Nephron (organoid): Measurements from ENCODE around the gene PPIF.

Experiments used
- H3K27ac Mint-ChIP-seq, 3 experiments: 2 replicates each; pipeline ENCODE4 v1.8.0; 2020; ENCODE audit warnings: mixed read lengths in 3 of 3, mild to moderate bottlenecking in 2 of 3, moderate library complexity in 1 of 3
- H3K27me3 Mint-ChIP-seq: 2 replicates; pipeline ENCODE4 v1.8.0; 2021; ENCODE audit warnings: low read depth, mild to moderate bottlenecking, moderate library complexity, mixed read lengths
- H3K36me3 Mint-ChIP-seq: 2 replicates; pipeline ENCODE4 v1.8.0; 2020; ENCODE audit warnings: low read depth, mixed read lengths
- H3K4me1 Mint-ChIP-seq: 2 replicates; pipeline ENCODE4 v1.8.0; 2020; ENCODE audit warnings: mixed read lengths
- H3K4me3 Mint-ChIP-seq, 3 experiments: 2 replicates each; pipeline ENCODE4 v1.8.0; 2020; ENCODE audit warnings: mild to moderate bottlenecking in 3 of 3, mixed read lengths in 3 of 3, moderate library complexity in 2 of 3
- H3K9me3 Mint-ChIP-seq: 2 replicates; pipeline ENCODE4 v1.8.0; 2020; ENCODE audit warnings: mixed read lengths
- TF ChIP-seq, protein P1 (sequence below), 3 experiments: fragments of 200-600 bp; sonication (generic); IDR thresholded peaks; one replicate each; pipeline ENCODE4 v1.5.0; 2021; ENCODE audit warnings: antibody characterized with exemption in 3 of 3; ENCODE audit not compliant: unreplicated experiment in 3 of 3

Gene PPIF

DNA sequence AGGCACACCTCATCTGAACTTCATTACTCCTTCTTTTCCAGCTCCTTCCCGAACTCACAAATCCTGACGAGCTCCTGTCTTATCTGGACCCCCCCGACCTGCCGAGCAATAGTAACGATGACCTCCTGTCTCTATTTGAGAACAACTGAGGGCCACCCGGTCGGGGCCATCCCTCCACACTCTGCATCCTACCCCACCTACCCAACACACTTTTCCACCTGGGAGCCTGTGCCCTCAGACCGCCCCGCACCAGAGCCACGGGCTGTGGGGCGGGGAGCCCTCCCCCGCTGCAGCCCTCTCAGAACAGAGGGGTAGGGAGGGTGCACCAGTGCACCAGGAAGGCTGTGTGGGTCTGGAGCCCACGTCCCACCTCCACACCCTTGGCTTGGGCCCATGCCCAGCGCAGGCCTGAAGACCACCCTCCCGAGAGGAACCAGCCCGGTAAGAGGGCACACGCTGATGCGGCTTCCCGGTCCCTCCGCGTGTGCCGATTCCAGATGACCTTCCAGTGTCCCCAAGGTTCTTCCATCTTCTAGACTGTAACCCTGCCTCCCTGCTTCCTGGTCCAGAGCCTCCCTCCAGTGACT, 34.6 kb upstream of the PPIF start:
- Mint-ChIP-seq H3K36me3 (peaks cover 42% of the 10 kb centered on the region), H3K27me3 (no peaks in the 10 kb centered on the region), H3K27ac (no peak overlapping the region), H3K4me1 (peaks cover 4% of the 10 kb centered on the region), H3K9me3 (no peaks in the 10 kb centered on the region), H3K4me3 (no peak overlapping the region)
- TF ChIP-seq, protein P1, sequence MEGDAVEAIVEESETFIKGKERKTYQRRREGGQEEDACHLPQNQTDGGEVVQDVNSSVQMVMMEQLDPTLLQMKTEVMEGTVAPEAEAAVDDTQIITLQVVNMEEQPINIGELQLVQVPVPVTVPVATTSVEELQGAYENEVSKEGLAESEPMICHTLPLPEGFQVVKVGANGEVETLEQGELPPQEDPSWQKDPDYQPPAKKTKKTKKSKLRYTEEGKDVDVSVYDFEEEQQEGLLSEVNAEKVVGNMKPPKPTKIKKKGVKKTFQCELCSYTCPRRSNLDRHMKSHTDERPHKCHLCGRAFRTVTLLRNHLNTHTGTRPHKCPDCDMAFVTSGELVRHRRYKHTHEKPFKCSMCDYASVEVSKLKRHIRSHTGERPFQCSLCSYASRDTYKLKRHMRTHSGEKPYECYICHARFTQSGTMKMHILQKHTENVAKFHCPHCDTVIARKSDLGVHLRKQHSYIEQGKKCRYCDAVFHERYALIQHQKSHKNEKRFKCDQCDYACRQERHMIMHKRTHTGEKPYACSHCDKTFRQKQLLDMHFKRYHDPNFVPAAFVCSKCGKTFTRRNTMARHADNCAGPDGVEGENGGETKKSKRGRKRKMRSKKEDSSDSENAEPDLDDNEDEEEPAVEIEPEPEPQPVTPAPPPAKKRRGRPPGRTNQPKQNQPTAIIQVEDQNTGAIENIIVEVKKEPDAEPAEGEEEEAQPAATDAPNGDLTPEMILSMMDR (IDR thresholded peaks at IDR 0.05; ENCODE audit: unreplicated experiment in 3 of 3), result no peak

GRCh38 chr10:79313320-79313719, 33.9 kb upstream of the PPIF start:
- Mint-ChIP-seq H3K4me3 (no peak overlapping the region), H3K27ac (no peak overlapping the region), H3K27me3 (no peaks in the 10 kb centered on the region), H3K4me1 (peaks cover 10% of the 10 kb centered on the region), H3K36me3 (peaks cover 36% of the 10 kb centered on the region), H3K9me3 (no peaks in the 10 kb centered on the region)
- TF ChIP-seq, protein P1 (IDR thresholded peaks at IDR 0.05; ENCODE audit: unreplicated experiment in 3 of 3), result no peak

DNA sequence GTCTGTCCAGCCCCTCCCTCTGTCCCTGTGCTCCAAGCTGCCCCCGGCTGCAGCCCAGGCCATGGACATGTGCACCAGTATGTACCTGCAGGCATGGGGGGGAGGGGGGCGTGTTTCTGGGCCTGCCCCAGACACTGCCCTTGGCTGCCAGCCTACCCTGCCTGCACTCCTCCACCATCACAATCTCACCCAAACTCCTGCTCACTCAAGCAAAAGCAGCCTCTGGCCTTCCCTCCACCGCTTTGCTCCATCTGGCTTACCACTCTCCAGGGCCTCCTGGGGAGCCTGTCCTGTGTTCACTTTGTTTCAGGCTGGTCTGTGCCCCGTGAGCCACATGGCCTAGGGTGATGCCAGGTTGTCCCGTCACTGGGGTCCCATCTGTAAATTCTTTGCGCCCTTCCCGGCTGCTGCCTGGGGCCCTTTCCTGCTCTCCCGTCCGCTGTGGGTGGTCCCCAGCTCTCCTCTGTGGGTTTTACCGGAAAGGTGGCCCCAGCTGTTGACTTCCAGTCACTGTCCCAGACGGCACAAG, 33.3 kb upstream of the PPIF start:
- H3K27ac Mint-ChIP-seq, result no peak overlapping the region
- H3K36me3 Mint-ChIP-seq, result peaks cover 32% of the 10 kb centered on the region
- H3K4me1 Mint-ChIP-seq, result peaks cover 15% of the 10 kb centered on the region
- TF ChIP-seq, protein P1 (IDR thresholded peaks at IDR 0.05; ENCODE audit: unreplicated experiment in 3 of 3), result no peak
- H3K9me3 Mint-ChIP-seq, result no peaks in the 10 kb centered on the region
- no peaks in the 10 kb centered on the region for H3K27me3 Mint-ChIP-seq
- H3K4me3 Mint-ChIP-seq, result no peak overlapping the region

DNA sequence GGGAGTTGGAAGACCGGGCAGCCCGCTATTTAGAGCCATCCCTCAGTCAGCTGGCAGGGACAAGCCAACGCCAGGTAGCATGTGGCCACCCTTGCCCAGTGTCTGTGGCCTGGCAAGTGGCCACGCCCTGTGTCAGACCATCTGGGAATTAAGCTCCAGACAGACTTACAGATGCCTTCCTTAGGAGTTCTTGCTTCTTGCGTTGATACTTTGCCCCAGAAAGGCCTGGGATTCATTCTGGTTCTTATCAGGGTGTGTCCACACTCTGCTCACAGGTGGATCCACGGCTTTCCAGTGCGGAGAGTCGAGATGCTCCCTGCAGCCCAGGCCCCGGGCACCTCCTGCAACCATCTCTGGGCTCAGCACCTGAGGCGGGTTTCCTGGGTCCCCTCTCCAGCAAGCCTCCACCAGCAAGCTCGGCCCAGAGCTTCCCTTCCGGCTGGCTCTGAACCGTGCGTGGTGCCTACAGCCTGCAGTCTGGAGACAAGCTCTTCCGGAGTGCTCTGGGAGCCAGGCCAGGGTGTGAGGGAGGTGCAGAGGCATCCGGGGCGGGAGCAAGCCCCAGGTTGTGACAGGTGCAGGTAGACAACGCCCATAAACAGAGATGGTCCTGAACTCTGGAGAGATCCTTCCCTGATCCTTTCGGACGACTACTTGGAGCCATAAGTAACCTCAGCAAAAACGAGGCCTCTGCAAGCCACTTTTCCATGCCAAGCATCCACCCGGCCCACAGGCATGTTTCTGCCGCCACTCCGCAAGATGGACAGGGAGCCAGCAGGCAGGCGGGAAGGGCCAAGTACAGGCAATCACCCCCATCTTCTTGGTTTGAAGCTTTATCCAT, 32.3 kb upstream of the PPIF start:
- Mint-ChIP-seq H3K27me3 (no peaks in the 10 kb centered on the region), H3K27ac (peak overlapping the region in 1 of 3 experiments; percentile 40)
- TF ChIP-seq, protein P1 (IDR thresholded peaks at IDR 0.05; ENCODE audit: unreplicated experiment in 3 of 3), result no peak

GRCh38 chr10:79315602-79315920, 31.7 kb upstream of the PPIF start:
- peaks cover 16% of the 10 kb centered on the region for H3K4me1 Mint-ChIP-seq
- no peaks in the 10 kb centered on the region for H3K27me3 Mint-ChIP-seq
- H3K27ac Mint-ChIP-seq, result peak overlapping the region in 1 of 3 experiments; percentile 40
- H3K9me3 Mint-ChIP-seq, result no peaks in the 10 kb centered on the region
- peaks cover 27% of the 10 kb centered on the region for H3K36me3 Mint-ChIP-seq
- H3K4me3 Mint-ChIP-seq, result no peak overlapping the region
- TF ChIP-seq, protein P1 (IDR thresholded peaks at IDR 0.05; ENCODE audit: unreplicated experiment in 3 of 3), result no peak

More for the DNA sequence above, 32.3 kb upstream of the PPIF start:
- H3K36me3 Mint-ChIP-seq, result peaks cover 27% of the 10 kb centered on the region
- no peak overlapping the region for H3K4me3 Mint-ChIP-seq
- peaks cover 16% of the 10 kb centered on the region for H3K4me1 Mint-ChIP-seq
- no peaks in the 10 kb centered on the region for H3K9me3 Mint-ChIP-seq
